ENCODE measurements around the gene HOMER2. TPM values are rescaled to one million over a fixed set of nuclear protein-coding genes. Genes with fewer than 3 reads are reported as not detected.

The HOMER2 gene
- total and polyA plus RNA-seq, 2 of the 4 experiments (the other 2 are of a cell fraction): 0.54 to 0.79 TPM

- no peak for DNase-seq
- 100% methylated on average over 1 of the region's 10 CpGs; no CpG with 5 or more reads in 1 of the 2 experiments for WGBS, 2 experiments (ENCODE audit: extremely low coverage in 2 of 2, insufficient read length in 1 of 2)
- in situ Hi-C loops (cut with MboI; ENCODE audit: low sequenced_read_pairs): no loop called here
Observed at GRCh38 chr15:82856397-82857170, 95.9 kb downstream of the HOMER2 start.

More at GRCh38 chr15:82856397-82857170, 95.9 kb downstream of the HOMER2 start:
- Histone ChIP-seq H2BK120ac (ENCODE audit: low read depth, low read length) (no peak overlapping the region), H3K79me1 (ENCODE audit: low read depth in 1 of 2, low read length in 2 of 2) (no peaks in the 10 kb centered on the region), H2AK5ac (ENCODE audit: low read depth, low read length) (no peak overlapping the region), H3K56ac (ENCODE audit: extremely low read depth, insufficient read depth, low read length) (no peak overlapping the region), H3K4me3 (ENCODE audit: insufficient read depth, low read depth, low read length) (no peak overlapping the region), H4K91ac (ENCODE audit: insufficient read depth, low read depth, low read length) (no peak overlapping the region), H3K9me3 (ENCODE audit: control insufficient read depth, insufficient read depth, low read length) (no peaks in the 10 kb centered on the region), H2BK20ac (ENCODE audit: low read depth, low read length) (no peak overlapping the region), H3K4me1 (ENCODE audit: control insufficient read depth, insufficient read depth, low read length) (peaks cover 5% of the 10 kb centered on the region; the same call in 1 of the 2 replicates), H3K9ac (ENCODE audit: low read depth, low read length) (no peak overlapping the region), H3K4ac (ENCODE audit: low read depth, low read length) (no peak overlapping the region), H3K27ac (ENCODE audit: insufficient read depth, low read length) (no peak overlapping the region), H3K9me1 (ENCODE audit: insufficient read depth, low read length) (no peaks in the 10 kb centered on the region; the same call in 1 of the 2 replicates), H2AFZ (replicated peaks; ENCODE audit: low read length, poor library complexity) (no peak overlapping the region), H3K23ac (ENCODE audit: low read depth, low read length) (no peak overlapping the region), H3K4me2 (ENCODE audit: low read depth, low read length) (no peak overlapping the region), H2BK15ac (ENCODE audit: low read depth, low read length) (no peak overlapping the region), H3K27me3 (ENCODE audit: control insufficient read depth, insufficient read depth, low read length) (no peaks in the 10 kb centered on the region), H2BK5ac (ENCODE audit: low read depth, low read length, poor library complexity, severe bottlenecking) (no peak overlapping the region), H2AK9ac (replicated peaks; ENCODE audit: low read depth, low read length, poor library complexity) (no peak overlapping the region), H4K8ac (ENCODE audit: low read depth in 2 of 2, low read length in 2 of 2) (no peak overlapping the region), H4K20me1 (ENCODE audit: insufficient read depth, low read length) (no peaks in the 10 kb centered on the region), H3K18ac (ENCODE audit: low read depth, low read length) (no peak overlapping the region), H3K14ac (replicated peaks; ENCODE audit: low read depth, low read length) (no peak overlapping the region), H4K5ac (ENCODE audit: low read depth, low read length) (no peak overlapping the region), H3K36me3 (ENCODE audit: control insufficient read depth, insufficient read depth, low read length) (no peaks in the 10 kb centered on the region)
- no TSS peak for BruUV-seq (replicated peaks)
- dilution Hi-C loops (cut with HindIII; ENCODE audit: low sequenced_read_pairs, unreplicated experiment): no loop called here
- ChIA-PET POLR2A (ENCODE audit: unreplicated experiment) (no interaction called here), CTCF (interaction anchor here (0.7 kb wide), 1 partner anchor 86 kb away, joined by 3 read pairs; no protein-coding TSS in a partner anchor)
- TF ChIP-seq CHD1 (IDR thresholded peaks at IDR 0.05; ENCODE audit: low read depth, low read length) (no peak), CEBPB (IDR thresholded peaks at IDR 0.05; ENCODE audit: low read depth, low read length) (no peak), FOS (IDR thresholded peaks at IDR 0.05; ENCODE audit: low read depth, low read length) (no peak), POLR2A (IDR thresholded peaks at IDR 0.05; ENCODE audit: low read depth, low read length) (no peak), BHLHE40 (IDR thresholded peaks at IDR 0.05; ENCODE audit: low read depth, low read length) (no peak), CTCF (conservative IDR thresholded peaks at IDR 0.05; ENCODE audit: low read depth, low read length) (no peak), RFX5 (IDR thresholded peaks at IDR 0.05; ENCODE audit: low read depth, low read length) (no peak), NFE2L2 (IDR thresholded peaks at IDR 0.05; ENCODE audit: low read depth, low read length) (no peak), MAZ (IDR thresholded peaks at IDR 0.05; ENCODE audit: borderline replicate concordance, low read depth, low read length) (no peak), MXI1 (IDR thresholded peaks at IDR 0.05; ENCODE audit: borderline replicate concordance, low read depth, low read length) (no peak), ELK1 (IDR thresholded peaks at IDR 0.05; ENCODE audit: borderline replicate concordance, low read depth, low read length) (no peak), SMC3 (IDR thresholded peaks at IDR 0.05; ENCODE audit: low read depth, low read length) (no peak), MAFK (IDR thresholded peaks at IDR 0.05; ENCODE audit: low read depth, low read length) (no peak), USF2 (IDR thresholded peaks at IDR 0.05; ENCODE audit: low read depth, low read length) (no peak), RCOR1 (IDR thresholded peaks at IDR 0.05; ENCODE audit: insufficient replicate concordance, low read length) (no peak)
- ATAC-seq (ENCODE audit: low read depth): no peak
- intact Hi-C loops (cut with micrococcal nuclease): loop anchor here (10.0 kb wide), 1 partner anchor 98 kb away; the partner anchor contains the start of gene HOMER2
